Measurements from ENCODE around the gene APOM.

The APOM gene

DNA sequence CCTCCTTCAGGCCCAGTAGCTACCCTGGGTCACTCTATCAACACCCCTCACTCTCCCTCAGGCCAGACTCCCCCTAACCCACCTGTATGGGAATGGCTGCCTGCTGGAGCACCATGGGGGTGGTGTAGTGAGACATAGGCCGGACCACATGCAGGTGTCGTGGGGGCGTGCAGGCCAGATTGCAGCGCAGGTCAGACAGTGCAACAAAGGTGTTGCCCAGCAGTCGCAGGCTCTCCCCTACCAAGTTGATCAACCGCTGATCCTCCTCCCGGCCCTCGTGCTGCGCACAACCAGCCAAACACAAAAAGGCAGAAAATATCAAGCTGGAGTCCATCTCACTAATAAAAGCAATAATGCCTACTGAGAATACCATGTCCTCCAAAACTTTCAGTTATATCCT lies 10.4 kb upstream of the APOM start:
- no peak overlapping the region for H3K27ac ChIP-seq (ENCODE audit: extremely low read depth, low read depth, low read length)
- H3K4me3 ChIP-seq (ENCODE audit: low read depth, low read length): no peak overlapping the region
- H3K9me3 ChIP-seq (ENCODE audit: control insufficient read depth, insufficient read depth, low read depth, low read length): no peaks in the 10 kb centered on the region
- H3K36me3 ChIP-seq (ENCODE audit: control insufficient read depth in 2 of 2, insufficient read depth in 1 of 2, low read length in 2 of 2): peaks cover 63 to 95% of the 10 kb centered on the region in 2 experiments
- no peak for TF ChIP-seq ZSCAN23 (tag by site-specific recombination; IDR thresholded peaks at IDR 0.05)
- TF ChIP-seq ZNF155 (tag by site-specific recombination; IDR thresholded peaks at IDR 0.05): no peak
- TF ChIP-seq ZNF843 (tag by site-specific recombination; IDR thresholded peaks at IDR 0.05): no peak
- TF ChIP-seq ZBTB1 (tag by site-specific recombination; IDR thresholded peaks at IDR 0.05): no peak
- TF ChIP-seq, protein P1, sequence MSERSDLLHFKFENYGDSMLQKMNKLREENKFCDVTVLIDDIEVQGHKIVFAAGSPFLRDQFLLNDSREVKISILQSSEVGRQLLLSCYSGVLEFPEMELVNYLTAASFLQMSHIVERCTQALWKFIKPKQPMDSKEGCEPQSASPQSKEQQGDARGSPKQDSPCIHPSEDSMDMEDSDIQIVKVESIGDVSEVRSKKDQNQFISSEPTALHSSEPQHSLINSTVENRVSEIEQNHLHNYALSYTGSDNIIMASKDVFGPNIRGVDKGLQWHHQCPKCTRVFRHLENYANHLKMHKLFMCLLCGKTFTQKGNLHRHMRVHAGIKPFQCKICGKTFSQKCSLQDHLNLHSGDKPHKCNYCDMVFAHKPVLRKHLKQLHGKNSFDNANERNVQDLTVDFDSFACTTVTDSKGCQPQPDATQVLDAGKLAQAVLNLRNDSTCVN (tag by site-specific recombination; optimal IDR thresholded peaks at IDR 0.05): no peak
- no peak for TF ChIP-seq ZFP3 (tag by site-specific recombination; IDR thresholded peaks at IDR 0.05; ENCODE audit: low read depth)
- TF ChIP-seq ZNF791 (tag by site-specific recombination; IDR thresholded peaks at IDR 0.05): no peak
- ChIA-PET CTCF (interaction anchor here (0.5 kb wide), 1 partner anchor 548 kb away, joined by 3 read pairs; no protein-coding TSS in a partner anchor), POLR2A (interaction anchor here (0.7 to 3.5 kb wide), 5 partner anchors 10 to 23 kb away, joined by 3 to 13 read pairs (median 3); partner anchors contain the start of gene APOM)
- H3K4me1 ChIP-seq (ENCODE audit: control insufficient read depth, insufficient read depth, low read length): no peaks in the 10 kb centered on the region

DNA sequence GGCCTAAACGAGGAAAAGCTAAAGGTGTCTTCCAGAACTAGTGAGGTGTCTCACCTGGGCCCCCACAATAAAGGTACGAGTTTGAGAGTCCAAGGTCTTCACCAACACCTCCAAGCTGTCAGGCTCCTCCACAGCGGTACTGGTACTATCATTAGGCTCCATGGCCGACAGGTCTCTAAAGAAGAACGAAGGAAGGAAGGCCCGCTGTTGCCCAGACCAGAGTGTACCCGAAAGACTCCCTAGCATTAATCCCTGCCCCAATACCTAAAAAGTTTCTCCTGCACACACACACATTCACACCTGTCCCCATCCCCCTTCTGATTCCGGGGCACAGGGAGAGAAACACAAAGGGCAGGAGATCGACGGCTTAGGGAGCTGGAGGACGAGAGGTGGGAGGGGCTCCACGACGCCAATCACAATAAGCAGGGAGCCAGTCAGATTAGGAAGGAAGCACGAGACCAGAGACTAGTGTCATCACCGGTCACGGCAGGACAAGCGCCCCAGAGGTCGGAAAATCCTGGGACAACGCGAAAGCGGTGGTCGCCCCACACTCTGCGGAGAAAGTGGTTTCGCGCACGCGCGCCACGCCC lies 4.0 kb upstream of the APOM start:
- no peaks in the 10 kb centered on the region for H3K9me3 ChIP-seq (ENCODE audit: control insufficient read depth, insufficient read depth, low read depth, low read length)
- H3K36me3 ChIP-seq (ENCODE audit: control insufficient read depth in 2 of 2, insufficient read depth in 1 of 2, low read length in 2 of 2): peaks cover 39 to 58% of the 10 kb centered on the region in 2 experiments
- CTCF ChIA-PET: interaction anchor here (0.7 to 2.4 kb wide), 9 partner anchors 9 to 154 kb away, joined by 3 to 16 read pairs (median 3); partner anchors contain the start of genes C6orf47 and GPANK1
- peak overlapping the region; percentile 85 for H3K4me3 ChIP-seq (ENCODE audit: low read depth, low read length)
- POLR2A ChIA-PET: interaction anchor here (0.6 to 7.7 kb wide), 20 partner anchors 9 to 212 kb away, joined by 3 to 180 read pairs (median 8); partner anchors contain the start of genes ABHD16A, ATP6V1G2, C6orf47 and CLIC1
- H3K4me1 ChIP-seq (ENCODE audit: control insufficient read depth, insufficient read depth, low read length): 0 out of 2 replicates have a peak, but pooled peaks cover 6% of the 10 kb centered on the region
- peak overlapping the region; percentile 87 for H3K27ac ChIP-seq (ENCODE audit: extremely low read depth, low read depth, low read length)
- TF ChIP-seq SCRT2 (tag by site-specific recombination; IDR thresholded peaks at IDR 0.05): no peak
- no peak for TF ChIP-seq ZNF530 (tag by site-specific recombination; IDR thresholded peaks at IDR 0.05; ENCODE audit: low read depth)
- no peak for TF ChIP-seq ZFP37 (tag by site-specific recombination; IDR thresholded peaks at IDR 0.05)
- no peak for TF ChIP-seq ZNF626 (tag by site-specific recombination; IDR thresholded peaks at IDR 0.05)
- peak; percentile 85; the same call in 1 of the 2 replicates for TF ChIP-seq ZBTB20 (tag by site-specific recombination; IDR thresholded peaks at IDR 0.05)
- TF ChIP-seq ZNF366 (tag by site-specific recombination; conservative IDR thresholded peaks at IDR 0.05): 0 out of 2 replicates have a peak, but pooled peaks have one; percentile 30
- TF ChIP-seq ZNF544 (tag by site-specific recombination; IDR thresholded peaks at IDR 0.05): no peak
- TF ChIP-seq, protein P2, sequence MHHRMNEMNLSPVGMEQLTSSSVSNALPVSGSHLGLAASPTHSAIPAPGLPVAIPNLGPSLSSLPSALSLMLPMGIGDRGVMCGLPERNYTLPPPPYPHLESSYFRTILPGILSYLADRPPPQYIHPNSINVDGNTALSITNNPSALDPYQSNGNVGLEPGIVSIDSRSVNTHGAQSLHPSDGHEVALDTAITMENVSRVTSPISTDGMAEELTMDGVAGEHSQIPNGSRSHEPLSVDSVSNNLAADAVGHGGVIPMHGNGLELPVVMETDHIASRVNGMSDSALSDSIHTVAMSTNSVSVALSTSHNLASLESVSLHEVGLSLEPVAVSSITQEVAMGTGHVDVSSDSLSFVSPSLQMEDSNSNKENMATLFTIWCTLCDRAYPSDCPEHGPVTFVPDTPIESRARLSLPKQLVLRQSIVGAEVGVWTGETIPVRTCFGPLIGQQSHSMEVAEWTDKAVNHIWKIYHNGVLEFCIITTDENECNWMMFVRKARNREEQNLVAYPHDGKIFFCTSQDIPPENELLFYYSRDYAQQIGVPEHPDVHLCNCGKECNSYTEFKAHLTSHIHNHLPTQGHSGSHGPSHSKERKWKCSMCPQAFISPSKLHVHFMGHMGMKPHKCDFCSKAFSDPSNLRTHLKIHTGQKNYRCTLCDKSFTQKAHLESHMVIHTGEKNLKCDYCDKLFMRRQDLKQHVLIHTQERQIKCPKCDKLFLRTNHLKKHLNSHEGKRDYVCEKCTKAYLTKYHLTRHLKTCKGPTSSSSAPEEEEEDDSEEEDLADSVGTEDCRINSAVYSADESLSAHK (tag by site-specific recombination; IDR thresholded peaks at IDR 0.05): no peak
- TF ChIP-seq, protein P3, sequence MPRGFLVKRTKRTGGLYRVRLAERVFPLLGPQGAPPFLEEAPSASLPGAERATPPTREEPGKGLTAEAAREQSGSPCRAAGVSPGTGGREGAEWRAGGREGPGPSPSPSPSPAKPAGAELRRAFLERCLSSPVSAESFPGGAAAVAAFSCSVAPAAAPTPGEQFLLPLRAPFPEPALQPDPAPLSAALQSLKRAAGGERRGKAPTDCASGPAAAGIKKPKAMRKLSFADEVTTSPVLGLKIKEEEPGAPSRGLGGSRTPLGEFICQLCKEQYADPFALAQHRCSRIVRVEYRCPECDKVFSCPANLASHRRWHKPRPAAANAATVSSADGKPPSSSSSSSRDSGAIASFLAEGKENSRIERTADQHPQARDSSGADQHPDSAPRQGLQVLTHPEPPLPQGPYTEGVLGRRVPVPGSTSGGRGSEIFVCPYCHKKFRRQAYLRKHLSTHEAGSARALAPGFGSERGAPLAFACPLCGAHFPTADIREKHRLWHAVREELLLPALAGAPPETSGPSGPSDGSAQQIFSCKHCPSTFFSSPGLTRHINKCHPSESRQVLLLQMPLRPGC (tag by site-specific recombination; IDR thresholded peaks at IDR 0.05): no peak
- no peak for TF ChIP-seq ZNF510 (tag by site-specific recombination; IDR thresholded peaks at IDR 0.05; ENCODE audit: insufficient replicate concordance)
- TF ChIP-seq RBAK (tag by site-specific recombination; IDR thresholded peaks at IDR 0.05): no peak
- TF ChIP-seq, protein P4, sequence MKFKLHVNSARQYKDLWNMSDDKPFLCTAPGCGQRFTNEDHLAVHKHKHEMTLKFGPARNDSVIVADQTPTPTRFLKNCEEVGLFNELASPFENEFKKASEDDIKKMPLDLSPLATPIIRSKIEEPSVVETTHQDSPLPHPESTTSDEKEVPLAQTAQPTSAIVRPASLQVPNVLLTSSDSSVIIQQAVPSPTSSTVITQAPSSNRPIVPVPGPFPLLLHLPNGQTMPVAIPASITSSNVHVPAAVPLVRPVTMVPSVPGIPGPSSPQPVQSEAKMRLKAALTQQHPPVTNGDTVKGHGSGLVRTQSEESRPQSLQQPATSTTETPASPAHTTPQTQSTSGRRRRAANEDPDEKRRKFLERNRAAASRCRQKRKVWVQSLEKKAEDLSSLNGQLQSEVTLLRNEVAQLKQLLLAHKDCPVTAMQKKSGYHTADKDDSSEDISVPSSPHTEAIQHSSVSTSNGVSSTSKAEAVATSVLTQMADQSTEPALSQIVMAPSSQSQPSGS (tag by site-specific recombination; IDR thresholded peaks at IDR 0.05; ENCODE audit: low read depth): no peak
- TF ChIP-seq GLI4 (tag by site-specific recombination; IDR thresholded peaks at IDR 0.05): no peak
- TF ChIP-seq ZNF221 (tag by site-specific recombination; IDR thresholded peaks at IDR 0.05; ENCODE audit: borderline replicate concordance): no peak
- no peak for TF ChIP-seq GLI2 (tag by site-specific recombination; IDR thresholded peaks at IDR 0.05; ENCODE audit: borderline replicate concordance, low read depth)
- no peak for TF ChIP-seq KLF16 (tag by site-specific recombination; IDR thresholded peaks at IDR 0.05)
- TF ChIP-seq ZNF311 (tag by site-specific recombination; IDR thresholded peaks at IDR 0.05; ENCODE audit: borderline replicate concordance): no peak
- TF ChIP-seq, protein P5, sequence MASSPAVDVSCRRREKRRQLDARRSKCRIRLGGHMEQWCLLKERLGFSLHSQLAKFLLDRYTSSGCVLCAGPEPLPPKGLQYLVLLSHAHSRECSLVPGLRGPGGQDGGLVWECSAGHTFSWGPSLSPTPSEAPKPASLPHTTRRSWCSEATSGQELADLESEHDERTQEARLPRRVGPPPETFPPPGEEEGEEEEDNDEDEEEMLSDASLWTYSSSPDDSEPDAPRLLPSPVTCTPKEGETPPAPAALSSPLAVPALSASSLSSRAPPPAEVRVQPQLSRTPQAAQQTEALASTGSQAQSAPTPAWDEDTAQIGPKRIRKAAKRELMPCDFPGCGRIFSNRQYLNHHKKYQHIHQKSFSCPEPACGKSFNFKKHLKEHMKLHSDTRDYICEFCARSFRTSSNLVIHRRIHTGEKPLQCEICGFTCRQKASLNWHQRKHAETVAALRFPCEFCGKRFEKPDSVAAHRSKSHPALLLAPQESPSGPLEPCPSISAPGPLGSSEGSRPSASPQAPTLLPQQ (tag by site-specific recombination; IDR thresholded peaks at IDR 0.05): no peak
- TF ChIP-seq ZBTB1 (tag by site-specific recombination; IDR thresholded peaks at IDR 0.05): no peak

All from HEK293 (cell line).